Measurements from ENCODE around the gene AKR1B15. TPM values are rescaled to one million over a fixed set of nuclear protein-coding genes. Genes with fewer than 3 reads are reported as not detected.

The AKR1B15 gene
- total and polyA plus RNA-seq, 8 donors: 0.25 TPM; not detected in 7

- Histone ChIP-seq H3K27me3 (no peaks in the 10 kb centered on the region), H3K9me3 (no peaks in the 10 kb centered on the region), H3K27ac (no peak overlapping the region), H3K4me1 (no peaks in the 10 kb centered on the region), H3K36me3 (no peaks in the 10 kb centered on the region), H3K4me3 (no peak overlapping the region)
- FAIRE-seq (no peak), ATAC-seq (no peak), DNase-seq (no peak)
- no peak for TF ChIP-seq CTCF (IDR thresholded peaks at IDR 0.05)
- WGBS, 2 donors: 67 to 80% methylated on average over 2 of the region's 2 CpGs
- intact Hi-C loops (cut with DNase I): no loop called here
Observed at GRCh38 chr7:134612197-134612596, 63.3 kb downstream of the AKR1B15 start.

- DNase-seq (no peak), FAIRE-seq (no peak), ATAC-seq (peak in 3 of 4 donors; percentile 36 to 82 (median 66))
- Histone ChIP-seq H3K9me3 (no peaks in the 10 kb centered on the region), H3K4me1 (no peaks in the 10 kb centered on the region), H3K27me3 (no peaks in the 10 kb centered on the region), H3K27ac (no peak overlapping the region), H3K36me3 (no peaks in the 10 kb centered on the region), H3K4me3 (no peak overlapping the region)
- intact Hi-C loops (cut with DNase I): no loop called here
- WGBS, 2 donors: 39 to 52% methylated on average over 3 of the region's 3 CpGs
- no peak for TF ChIP-seq CTCF (IDR thresholded peaks at IDR 0.05)
Observed at GRCh38 chr7:134613623-134614347, 64.9 kb downstream of the AKR1B15 start.

- Histone ChIP-seq H3K27ac (no peak overlapping the region), H3K9me3 (no peaks in the 10 kb centered on the region), H3K4me1 (no peaks in the 10 kb centered on the region), H3K27me3 (no peaks in the 10 kb centered on the region), H3K36me3 (no peaks in the 10 kb centered on the region), H3K4me3 (no peak overlapping the region)
- FAIRE-seq (no peak), ATAC-seq (no peak), DNase-seq (no peak)
- 57 to 70% methylated on average over 2 of the region's 2 CpGs for WGBS, 2 donors
- TF ChIP-seq CTCF (IDR thresholded peaks at IDR 0.05): no peak
- intact Hi-C loops (cut with DNase I): no loop called here
Observed at GRCh38 chr7:134616611-134617010, 67.7 kb downstream of the AKR1B15 start.

GRCh38 chr7:134618756-134619530 is 70.0 kb downstream of the AKR1B15 start:
- Histone ChIP-seq H3K4me1 (no peaks in the 10 kb centered on the region), H3K36me3 (no peaks in the 10 kb centered on the region), H3K9me3 (no peaks in the 10 kb centered on the region), H3K4me3 (no peak overlapping the region), H3K27ac (no peak overlapping the region), H3K27me3 (no peaks in the 10 kb centered on the region)
- intact Hi-C loops (cut with DNase I): no loop called here
- no peak for TF ChIP-seq CTCF (IDR thresholded peaks at IDR 0.05)
- WGBS, 2 donors: 42 to 68% methylated on average over 5 of the region's 5 CpGs
- ATAC-seq (no peak), FAIRE-seq (no peak), DNase-seq (no peak)

All from pancreas (tissue), 10 donors.